Brain pericyte (primary cell): Measurements from ENCODE around the gene PDLIM3.
"Not testable (repeated sequence)": the region's sequence is repeated elsewhere in the genome, so short reads cannot be mapped to it uniquely, and the experiment has no call there.

Source experiments
- DNase-seq: peaks from one replicate; pipeline ENCODE4 v3.0.0-alpha.2; 2012; ENCODE audit warnings: low read depth, low spot score

The PDLIM3 gene

DNA sequence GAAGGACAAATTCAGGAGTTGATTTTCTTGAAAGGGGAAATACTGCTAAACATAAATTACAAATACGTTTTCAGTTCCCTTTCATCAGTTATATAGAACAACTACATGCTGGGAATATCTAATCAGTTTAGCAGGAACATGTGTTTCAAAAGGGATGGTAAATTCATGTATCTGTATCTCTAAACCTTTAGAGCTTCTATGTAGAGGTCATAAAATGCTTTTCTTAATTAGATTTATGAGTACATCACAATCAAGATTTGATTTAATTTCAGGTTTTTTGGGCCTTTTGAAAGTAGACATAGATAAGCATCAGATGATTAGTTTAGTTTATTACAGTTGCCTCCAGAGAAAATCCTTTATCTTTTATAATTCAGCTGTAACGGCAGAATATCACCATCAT, 12.9 kb downstream of the PDLIM3 start:
- no peak for DNase-seq

DNA sequence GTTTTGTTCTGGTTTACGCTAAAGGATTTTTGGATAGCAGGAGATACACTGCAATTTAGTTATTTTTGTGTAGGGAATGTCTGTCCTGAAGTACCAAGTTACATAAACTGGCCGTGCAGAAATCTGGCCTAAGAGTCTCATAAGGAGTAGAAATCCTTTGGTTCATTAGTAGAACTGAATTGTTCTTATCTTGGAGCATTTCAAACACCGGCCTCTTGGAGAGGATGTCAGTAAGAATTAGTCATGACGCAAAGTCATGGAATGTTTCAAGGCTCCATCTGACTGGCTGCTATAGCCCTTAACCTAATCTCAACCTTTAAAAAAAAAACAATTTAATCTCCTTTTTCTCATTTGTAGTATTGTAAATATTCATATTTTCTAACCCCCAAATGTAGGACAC, 15.2 kb downstream of the PDLIM3 start:
- DNase-seq = no peak

DNA sequence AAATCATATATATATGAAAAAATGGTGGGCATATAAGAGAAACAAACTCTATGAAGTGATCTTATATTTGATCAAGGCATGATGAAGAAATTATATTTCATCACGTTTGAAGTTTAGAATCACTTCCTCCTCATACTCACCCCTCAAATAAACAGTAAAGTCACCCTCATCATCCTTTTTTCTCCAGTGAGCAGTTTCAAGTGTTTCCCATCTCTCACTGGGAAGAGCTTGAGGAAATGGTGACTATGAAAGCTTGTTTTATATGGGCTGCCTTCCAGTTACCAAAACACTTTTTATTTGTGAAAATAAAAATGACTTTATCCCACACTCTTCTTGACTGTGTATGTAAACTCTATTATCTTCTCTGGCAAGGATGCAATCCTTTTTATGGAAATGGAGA, 16.8 kb downstream of the PDLIM3 start:
- DNase-seq = no peak

DNA sequence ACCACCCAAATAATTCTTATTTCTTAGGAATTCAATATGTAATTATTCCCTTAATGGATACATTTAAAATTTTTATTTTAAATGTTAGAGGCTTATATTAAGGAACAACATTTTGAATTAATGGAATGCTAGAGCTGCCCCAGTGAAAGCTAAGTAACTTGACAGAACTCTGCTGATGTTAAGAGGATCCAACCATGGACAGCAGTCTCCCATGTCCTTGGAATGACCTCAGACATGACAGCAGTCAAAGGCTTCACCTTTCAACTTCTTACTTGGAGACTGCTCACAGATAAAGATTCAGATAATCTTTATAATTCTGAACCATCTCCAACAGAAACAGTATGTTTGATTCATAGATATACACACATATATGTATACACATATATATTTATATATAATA, 17.2 kb downstream of the PDLIM3 start:
- no peak for DNase-seq

DNA sequence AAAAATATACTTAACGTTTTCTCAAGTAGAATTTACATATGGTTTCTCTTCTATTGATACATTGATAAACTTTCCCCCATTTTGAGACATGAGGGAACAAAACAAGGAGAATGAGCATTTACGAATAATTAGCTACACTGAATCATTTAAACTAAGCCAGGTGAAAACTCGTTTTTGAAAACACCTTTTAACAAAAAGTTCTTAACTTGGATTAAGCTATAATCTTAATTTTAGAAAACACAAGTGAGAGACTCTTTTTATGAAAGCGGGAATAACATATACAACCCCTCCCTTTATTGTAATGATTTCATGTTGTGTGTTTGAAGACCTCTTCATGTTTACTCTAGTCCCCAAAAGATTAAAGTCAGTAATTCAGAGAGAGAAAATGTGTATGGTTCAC, 20.1 kb downstream of the PDLIM3 start:
- no peak for DNase-seq

DNA sequence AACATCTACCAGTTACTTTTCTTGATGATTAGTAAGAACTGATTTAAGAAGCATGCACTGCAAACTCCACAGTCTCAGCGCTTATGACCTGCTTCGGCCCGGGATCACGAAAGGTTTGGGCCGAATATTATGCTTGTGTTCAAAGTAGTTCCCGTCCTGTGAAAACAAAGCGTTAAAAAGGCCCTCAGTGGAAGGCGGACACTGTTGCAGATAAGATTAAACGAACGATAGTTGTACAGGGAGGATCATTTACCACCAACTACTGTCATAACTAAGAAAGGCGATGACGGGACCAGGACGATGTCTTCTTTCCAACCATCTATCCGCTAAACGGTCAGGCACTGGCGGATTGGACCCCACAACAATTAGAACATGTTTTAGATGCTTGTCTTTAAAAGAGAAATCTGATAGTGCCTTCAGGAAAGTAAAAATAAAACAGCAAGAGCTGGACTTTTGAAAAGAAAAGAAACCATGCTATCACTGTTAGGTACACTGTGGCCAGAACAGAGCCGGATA, 21.1 kb downstream of the PDLIM3 start:
- no peak for DNase-seq

DNA sequence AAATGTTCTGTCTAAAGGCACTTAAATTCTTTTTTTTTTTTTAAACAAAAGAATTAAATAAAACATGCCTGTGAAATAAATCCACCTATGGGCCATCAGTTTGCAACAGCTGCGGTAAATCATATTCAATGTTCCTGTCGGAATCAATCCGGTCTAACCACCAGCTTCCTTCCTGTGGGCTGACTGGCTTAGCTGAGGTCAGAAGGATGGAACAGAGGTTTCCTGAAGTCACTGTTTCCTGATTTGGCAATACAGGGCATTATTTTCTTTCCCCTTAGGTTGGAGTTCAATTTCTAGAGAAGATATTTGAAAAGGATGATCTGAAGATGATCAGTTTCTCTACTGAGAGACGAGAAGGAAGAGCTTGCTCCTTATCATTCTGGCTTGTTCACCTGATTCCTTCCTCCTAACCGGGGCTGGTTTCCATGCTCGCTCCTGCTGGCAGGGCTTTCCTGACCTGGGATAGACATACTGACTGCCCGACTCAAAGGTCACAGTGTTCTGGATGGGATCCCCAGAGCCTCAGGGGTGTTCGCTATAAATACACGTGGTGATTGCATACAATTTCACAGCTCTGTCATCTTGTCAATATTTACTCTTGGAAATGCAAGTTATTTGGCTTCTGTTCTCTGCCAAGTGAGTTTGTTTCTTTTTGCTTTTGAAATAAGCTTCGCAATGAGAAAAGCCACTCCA, 21.7 kb downstream of the PDLIM3 start:
- DNase-seq = no peak

DNA sequence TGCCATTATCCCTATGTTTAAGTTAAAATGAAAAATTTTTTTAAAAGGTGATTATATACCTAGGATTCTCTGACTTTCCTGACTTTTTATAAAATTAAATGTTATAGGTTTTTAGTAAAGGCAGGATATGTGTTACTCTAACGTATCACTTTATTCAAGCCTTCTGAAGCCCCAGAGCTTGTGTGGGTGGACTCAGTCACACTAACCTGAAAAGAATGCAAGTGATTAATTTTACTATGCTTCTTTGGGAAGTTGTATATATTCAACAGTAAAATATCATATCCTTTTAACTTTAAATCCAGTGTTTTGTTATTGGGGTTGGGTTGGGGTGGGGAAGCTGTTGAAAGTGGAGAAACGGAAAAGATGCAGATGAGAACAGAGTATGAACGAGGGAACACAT, 22.8 kb downstream of the PDLIM3 start:
- no peak for DNase-seq

DNA sequence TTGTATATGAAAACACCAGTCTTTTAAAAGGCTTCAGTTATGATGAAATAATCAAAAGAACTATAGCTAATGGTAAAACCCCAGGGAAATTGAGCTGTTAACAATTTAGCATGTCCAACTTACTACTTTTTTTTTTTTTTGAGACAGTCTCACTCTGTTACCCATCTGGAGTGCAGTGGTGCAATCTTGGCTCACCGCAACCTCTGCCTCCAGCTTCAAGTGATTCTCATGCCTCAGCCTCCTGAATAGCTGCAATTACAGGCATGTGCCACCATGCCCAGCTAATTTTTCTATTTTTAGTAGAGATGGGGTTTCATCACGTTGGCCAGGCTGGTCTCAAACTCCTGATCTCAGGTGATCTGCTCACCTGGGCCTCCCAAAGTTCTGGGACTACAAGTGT, 24.1 kb downstream of the PDLIM3 start:
- DNase-seq = not testable (repeated sequence)

DNA sequence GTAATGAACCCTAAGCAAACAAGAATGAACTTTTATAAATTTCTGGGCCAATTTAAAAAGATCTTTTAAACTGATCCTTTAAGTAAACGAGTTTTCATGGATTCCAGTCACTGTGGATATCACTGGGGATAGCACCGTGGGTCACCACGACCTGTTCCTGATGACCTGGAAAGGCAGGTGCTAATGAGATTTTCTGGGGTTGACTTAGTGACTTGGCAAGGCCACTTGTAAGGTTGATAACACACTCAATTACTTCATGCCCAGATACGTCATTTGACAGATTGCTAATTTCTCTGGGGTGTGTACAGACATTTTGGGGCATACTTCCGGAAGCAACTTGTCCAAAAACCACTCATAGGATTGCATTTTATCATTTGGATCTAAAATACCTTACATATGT, 24.5 kb downstream of the PDLIM3 start:
- DNase-seq = no peak

DNA sequence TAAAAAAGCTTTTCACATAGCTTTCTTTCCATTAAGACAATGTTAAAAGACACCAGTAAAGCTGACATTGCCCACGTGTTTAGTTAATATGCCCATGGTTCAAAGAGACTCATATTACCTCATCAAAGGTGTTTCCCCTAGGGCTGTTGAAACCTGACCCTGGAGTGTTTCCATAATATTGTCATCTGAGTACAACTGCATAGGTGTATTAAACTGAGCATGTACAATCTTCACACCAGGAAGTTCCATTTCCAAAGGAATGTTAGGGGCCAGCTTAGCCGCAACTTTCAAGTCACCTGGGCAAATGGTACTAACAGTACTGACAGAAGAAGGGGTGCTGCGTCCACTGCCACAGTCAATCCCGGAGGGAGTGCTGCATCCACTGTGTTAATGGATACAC, 27.1 kb downstream of the PDLIM3 start:
- no peak for DNase-seq

DNA sequence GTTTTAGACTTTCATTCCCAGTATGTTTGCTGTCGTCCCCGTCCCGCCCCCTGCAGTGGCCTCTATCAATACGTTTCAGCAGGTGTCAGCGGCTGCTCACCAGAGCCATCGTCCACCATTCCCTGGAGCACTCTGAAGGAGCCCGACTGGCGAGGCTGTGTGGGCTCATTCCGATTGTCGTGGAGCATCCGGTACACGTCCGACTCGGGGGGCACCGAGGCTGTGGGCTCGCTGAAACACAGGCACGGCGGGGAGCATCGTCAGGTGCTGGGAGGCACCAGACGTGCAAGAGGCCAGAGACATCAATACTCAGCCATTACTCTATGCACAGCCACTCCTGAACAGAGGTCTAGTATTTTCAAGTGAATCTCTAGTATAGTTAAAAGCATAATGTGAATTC, 28.9 kb downstream of the PDLIM3 start:
- DNase-seq = no peak

DNA sequence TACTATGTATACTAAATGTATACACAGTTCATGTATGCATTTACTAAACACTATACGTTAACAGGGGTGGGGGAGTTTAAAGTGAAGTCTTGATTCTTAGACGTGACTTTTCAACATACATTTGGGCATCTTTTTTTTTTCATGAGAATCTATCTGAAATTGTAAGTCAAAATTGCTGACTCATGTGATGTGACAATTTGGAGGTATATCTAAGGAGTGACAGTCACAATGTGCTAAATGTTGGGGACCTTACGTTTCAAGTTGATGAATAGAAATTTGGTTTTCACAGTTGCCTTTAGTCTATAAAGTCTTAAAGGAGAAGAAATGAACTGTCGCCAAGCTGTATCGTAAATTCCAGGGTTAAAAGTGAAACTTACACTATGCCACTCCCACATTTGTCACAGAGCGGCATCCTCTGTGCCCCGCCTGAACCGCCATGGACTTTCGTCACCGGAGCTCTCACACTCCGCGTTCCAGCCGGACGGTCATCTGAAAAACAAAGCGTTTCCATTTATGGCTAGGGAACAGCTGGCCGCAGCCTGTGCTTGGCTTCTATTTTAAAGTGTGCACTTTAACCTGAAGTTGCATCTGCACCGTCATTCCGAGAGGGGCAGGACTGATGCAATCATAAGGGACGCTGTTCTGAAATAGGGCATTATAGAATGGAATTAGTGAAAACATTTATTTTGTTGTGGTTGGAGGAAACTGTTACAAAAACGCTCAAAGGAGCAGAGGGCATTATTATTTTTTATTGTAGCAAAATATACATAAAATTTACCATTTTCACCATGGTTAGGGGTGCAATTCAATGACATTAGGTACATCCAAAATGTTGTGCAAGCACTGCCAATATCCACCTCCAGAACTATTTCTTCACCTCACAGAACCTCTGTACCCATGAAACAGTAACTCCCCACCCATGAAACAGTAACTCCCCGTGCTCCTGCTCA, 30.9 kb downstream of the PDLIM3 start:
- no peak for DNase-seq

DNA sequence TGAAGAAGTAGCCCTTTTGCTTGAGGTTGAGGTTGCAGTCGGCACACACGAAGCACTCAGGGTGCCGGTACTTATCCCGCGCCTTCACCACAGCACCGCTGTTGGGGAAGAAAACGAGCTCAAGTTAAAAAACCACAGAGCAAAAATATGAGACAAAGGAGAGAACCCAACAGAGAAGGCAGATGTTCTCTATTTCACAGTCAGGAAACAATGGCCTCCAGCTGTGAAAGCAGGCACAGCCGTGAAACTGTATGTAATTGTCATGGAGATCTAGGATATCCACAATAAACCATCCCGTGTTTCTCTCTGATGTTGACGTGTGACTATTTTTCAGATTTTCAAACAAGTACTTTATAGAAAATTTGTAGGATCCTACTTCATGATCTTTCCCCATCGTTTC, 32.9 kb downstream of the PDLIM3 start:
- DNase-seq = no peak

DNA sequence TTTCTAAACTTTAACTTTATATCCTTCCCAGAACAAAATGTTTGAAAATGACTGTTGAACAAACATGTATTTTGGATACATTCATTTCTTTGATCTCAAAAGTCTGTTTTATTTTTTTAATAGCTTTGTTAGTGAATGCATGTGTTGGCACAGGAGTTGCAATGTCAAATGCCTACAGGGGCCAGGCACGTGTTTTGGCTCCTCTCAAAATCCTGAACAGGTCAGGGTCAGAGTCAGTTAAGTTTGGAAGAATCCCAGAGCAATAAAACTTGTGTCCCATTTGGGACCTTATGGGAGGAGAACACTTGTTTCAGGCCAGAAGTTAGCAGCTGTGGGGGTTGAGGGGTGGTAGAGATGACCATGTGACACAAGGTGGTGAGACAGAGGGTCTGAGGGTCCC, 34.7 kb downstream of the PDLIM3 start:
- DNase-seq = no peak

DNA sequence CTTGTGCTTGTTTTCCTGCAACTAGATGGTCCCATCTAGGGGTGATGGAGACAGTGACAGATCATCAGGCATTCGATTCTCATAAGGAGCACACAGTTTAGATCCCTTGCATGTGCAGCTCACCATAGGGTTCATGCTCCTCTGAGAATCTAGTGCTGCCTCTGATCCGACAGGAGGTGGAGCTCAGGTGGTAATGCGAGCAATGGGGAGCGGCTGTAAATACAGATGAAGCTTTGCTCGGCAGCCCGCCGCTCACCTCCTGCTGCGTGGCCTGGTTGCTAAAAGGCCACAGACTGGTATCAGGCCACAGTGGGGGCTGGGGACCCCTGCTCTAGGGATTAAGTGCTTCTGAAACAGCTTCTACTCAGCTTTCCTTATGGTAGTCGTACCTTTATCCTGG, 35.3 kb downstream of the PDLIM3 start:
- no peak for DNase-seq

DNA sequence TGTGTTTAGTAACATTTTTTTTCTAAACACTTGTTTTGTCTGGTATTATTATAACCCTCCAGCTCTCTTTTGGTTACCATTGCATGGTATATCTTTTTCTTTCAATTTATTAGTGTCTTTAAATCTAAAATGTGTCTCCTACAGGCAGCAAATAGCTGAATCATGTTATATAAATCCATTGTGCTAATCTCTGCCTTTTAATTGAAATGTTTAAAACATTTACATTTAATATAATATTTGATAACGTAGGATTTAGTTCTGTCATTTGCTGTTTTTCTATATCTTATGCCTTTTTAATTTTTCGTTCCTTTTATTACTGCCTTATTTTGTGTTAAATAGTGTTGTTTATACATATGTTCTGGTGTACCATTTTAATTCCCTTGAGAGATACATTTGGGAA, 46.7 kb downstream of the PDLIM3 start:
- DNase-seq = no peak

DNA sequence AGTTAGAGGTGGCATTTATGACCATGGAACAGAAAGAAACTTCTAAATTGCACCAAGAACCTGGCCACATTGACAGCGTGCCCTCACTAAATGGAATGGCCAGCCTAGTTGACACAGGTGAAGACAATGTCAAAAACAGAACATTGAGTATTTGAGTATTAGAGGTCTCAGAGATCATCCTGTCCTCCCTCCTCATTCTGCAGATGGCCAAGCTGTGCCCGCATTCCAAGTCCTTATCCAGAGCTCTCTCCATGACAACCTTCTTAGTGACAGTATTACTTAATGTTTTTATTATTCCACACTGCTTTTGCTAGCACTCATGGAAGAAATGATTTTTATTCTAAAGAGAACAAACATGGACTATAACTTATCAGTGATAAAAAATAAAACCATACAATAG, 53.9 kb downstream of the PDLIM3 start:
- no peak for DNase-seq

DNA sequence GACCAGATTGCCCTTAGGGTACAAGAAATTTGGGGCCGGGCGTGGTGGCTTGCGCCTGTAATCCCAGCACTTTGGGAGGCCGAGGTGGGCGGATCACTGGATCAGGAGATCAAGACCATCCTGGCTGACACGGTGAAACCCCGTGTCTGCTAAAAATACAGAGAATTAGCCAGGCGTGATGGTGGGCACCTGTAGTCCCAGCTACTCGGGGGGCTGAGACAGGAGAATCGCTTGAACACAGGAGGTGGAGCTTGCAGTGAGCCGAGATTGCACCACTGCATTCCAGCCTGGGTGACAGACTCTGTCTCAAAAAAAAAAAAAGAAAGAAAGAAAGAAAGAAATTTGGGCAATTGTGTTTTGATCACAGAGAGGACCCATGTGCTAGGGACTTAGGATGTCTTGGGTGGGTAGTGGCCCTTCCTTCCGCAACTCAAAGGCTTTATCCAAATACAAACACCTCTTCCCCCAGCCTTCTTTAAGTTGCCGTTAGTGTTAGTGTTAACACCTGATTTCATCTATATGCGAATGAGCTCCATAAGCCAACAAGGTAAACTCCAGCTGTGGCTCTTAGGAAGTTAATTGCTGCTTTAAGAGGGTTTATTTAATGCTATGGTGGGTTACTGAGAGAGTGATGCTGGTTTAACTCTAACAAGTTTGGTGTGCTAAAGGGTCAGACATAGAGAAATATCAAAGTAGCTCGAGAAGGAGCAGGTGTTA, 55.1 kb downstream of the PDLIM3 start:
- no peak for DNase-seq

DNA sequence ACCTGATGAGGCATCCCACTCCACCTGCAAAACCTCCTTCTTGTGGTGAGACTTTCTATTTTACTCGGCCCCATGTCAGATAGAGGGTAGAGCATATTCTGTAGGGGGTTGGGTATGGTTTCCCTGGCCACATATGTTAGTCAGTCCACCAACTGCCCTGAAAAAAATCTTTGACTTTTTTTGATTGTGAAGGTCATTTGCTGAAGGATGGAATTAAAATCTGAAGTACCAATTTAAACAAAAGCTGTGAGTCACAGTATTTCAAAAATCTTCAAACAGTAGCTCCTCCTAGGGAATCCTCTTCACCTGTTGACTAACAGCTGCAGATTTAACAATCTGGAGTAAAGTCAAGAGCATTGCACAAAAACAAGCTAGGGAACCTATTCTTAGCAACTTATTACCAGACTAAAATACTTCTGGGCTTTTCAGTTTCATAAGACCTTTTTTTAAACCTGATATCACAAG, 55.8 kb downstream of the PDLIM3 start:
- no peak for DNase-seq

DNA sequence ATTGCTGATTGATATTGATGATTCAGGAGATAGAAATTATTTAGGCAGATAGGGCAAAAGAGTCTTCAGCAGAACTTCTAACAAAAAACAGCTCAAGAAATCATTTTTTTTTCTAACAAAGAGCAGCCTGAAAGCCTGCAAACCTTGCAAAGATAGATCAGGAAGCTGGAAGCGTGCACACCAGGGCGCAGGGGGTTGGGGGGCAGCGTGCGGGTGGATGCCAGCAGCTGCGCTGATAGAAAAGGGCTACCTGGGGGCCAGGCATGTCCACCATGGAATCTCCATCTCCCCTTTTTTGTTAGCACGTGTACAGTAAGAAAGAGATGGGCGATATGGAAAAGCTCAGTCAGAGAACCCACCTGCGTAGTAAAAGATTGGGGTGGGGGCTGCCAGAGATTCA, 62.1 kb downstream of the PDLIM3 start:
- no peak for DNase-seq

DNA sequence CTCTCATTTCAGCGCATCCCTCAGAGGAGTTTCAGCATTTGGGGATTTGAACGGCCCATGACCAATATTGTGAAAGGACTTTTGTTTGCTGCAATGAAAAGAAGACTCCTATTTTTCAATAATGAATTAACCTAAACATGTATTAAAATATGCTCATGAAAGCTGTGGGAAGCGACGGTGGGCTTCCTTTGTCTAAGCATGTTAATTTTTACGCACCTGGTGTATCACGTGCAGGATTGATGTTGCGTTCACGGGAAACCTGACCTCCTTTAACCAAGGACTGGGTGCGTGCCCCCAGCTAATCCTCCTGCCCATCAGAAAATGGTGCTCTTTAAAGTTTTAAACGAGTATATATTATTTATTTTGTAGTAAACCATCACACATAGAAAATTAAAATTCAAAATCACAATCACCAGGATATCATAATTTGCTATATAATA, 63.2 kb downstream of the PDLIM3 start:
- no peak for DNase-seq
